SK-N-MC (cell line): Measurements from ENCODE around the gene PLSCR1.

ENCODE experiments used
- EZH2 ChIP-seq: fragments of 200-600 bp; sonication (generic); IDR thresholded peaks from one replicate; pipeline ENCODE4 v1.6.1; 2017; ENCODE audit warnings: antibody characterized with exemption
- POLR2AphosphoS5 ChIP-seq: IDR thresholded peaks from 2 replicates; pipeline ENCODE4 v1.6.1; 2012; ENCODE audit warnings: mild to moderate bottlenecking, low read depth, low read length, borderline replicate concordance

- TF ChIP-seq POLR2AphosphoS5, result no peak
- TF ChIP-seq EZH2, result no peak
Measured at GRCh38 chr3:146511402-146512134, 32.8 kb downstream of the PLSCR1 start.
